ENCODE results near the gene PCBP3. TPM values are rescaled to one million over a fixed set of nuclear protein-coding genes. Genes with fewer than 3 reads are reported as not detected.

The PCBP3 gene
- total RNA-seq, 1 experiment from 2014 or later = not detected

DNA sequence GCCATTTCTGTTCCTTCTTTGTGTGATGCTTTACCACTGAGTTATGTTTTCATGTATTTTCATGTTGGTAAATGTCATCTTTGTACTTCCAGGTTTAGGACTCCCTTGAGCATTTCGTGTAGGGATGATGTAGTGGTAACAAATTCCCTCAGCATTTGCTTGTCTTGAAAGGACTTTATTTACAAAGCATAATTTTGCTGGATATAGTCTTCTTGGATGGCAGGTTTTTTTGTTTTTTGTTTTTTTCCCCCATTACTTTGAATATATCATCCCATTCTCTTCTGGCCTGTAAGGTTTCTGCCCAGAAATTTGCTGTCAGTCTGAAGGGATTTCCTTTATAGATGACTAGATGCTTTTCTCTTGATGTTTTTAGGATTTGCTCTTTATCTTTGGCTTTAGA is 133.4 kb downstream of the PCBP3 start:
- Histone ChIP-seq H4K20me1 (ENCODE audit: insufficient read depth) (no peaks in the 10 kb centered on the region), H3K4me1 (replicated peaks; ENCODE audit: insufficient read depth) (no peaks in the 10 kb centered on the region), H3K79me2 (ENCODE audit: low read depth) (no peaks in the 10 kb centered on the region), H3F3A (ENCODE audit: insufficient read depth, low read depth) (no peaks in the 10 kb centered on the region), H3K9me3 (ENCODE audit: insufficient read depth, low read depth) (no peaks in the 10 kb centered on the region), H3K4me2 (no peak overlapping the region), H3K4me3 (no peak overlapping the region), H3K27ac (no peak overlapping the region), H3K36me3 (ENCODE audit: low read depth) (no peaks in the 10 kb centered on the region), H3K27me3 (ENCODE audit: insufficient read depth, low read depth) (peaks cover 29% of the 10 kb centered on the region), H2AFZ (no peak overlapping the region), H3K9me2 (ENCODE audit: insufficient read depth) (no peaks in the 10 kb centered on the region)
- DNase-seq = no peak
- ChIA-PET CTCF (no interaction called here), POLR2A (ENCODE audit: unreplicated experiment) (no interaction called here)
- TF ChIP-seq EZH2 (IDR thresholded peaks at IDR 0.05; ENCODE audit: low read depth) (no peak), CTCF (conservative IDR thresholded peaks at IDR 0.05) (no peak)
- BruUV-seq (replicated peaks) = no TSS peak
- intact Hi-C loops (cut with micrococcal nuclease; ENCODE audit: unreplicated experiment) = no loop called here

- CTCF ChIA-PET = no interaction called here
- no peaks in the 10 kb centered on the region for H3K4me1 ChIP-seq (replicated peaks; ENCODE audit: insufficient read depth)
Measured at GRCh38 chr21:45778686-45779085, 135.2 kb downstream of the PCBP3 start.

DNA sequence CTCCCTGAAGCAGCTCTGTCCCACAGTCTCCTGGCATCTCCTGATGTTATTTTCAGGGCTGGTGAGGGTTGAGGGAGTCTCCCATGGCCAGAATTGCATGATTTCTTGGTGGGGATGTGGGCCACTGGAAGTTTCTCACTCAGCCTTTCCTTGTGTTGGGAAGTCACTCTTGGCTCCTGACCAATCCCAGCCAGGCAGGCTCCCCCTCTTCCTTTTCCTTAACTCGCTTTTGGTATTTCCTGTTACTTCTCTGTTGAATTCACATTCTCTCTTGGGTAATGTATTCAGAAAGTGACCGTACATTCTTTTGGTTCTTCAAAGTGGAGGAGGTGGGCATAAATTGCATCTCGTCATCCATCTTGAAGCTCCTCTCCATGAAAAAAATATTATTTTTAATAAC is 135.7 kb downstream of the PCBP3 start:
- POLR2A ChIA-PET (ENCODE audit: unreplicated experiment) = no interaction called here
- Histone ChIP-seq H3K4me1 (replicated peaks; ENCODE audit: insufficient read depth) (no peaks in the 10 kb centered on the region), H4K20me1 (ENCODE audit: insufficient read depth) (no peaks in the 10 kb centered on the region), H3K9me2 (ENCODE audit: insufficient read depth) (no peaks in the 10 kb centered on the region), H2AFZ (no peak overlapping the region), H3K4me2 (no peak overlapping the region), H3K36me3 (ENCODE audit: low read depth) (no peaks in the 10 kb centered on the region), H3K9me3 (ENCODE audit: insufficient read depth, low read depth) (no peaks in the 10 kb centered on the region), H3K79me2 (ENCODE audit: low read depth) (no peaks in the 10 kb centered on the region), H3F3A (ENCODE audit: insufficient read depth, low read depth) (no peaks in the 10 kb centered on the region), H3K27me3 (ENCODE audit: insufficient read depth, low read depth) (peaks cover 33% of the 10 kb centered on the region), H3K27ac (no peak overlapping the region), H3K4me3 (no peak overlapping the region)
- no peak for TF ChIP-seq CTCF (conservative IDR thresholded peaks at IDR 0.05)
- no peak for TF ChIP-seq EZH2 (IDR thresholded peaks at IDR 0.05; ENCODE audit: low read depth)
- CTCF ChIA-PET = no interaction called here
- no TSS peak for BruUV-seq (replicated peaks)
- intact Hi-C loops (cut with micrococcal nuclease; ENCODE audit: unreplicated experiment) = no loop called here
- no peak for DNase-seq

More at GRCh38 chr21:45778686-45779085, 135.2 kb downstream of the PCBP3 start:
- no peak overlapping the region for H3K27ac ChIP-seq
- H3K4me3 ChIP-seq = no peak overlapping the region
- H3K9me3 ChIP-seq (ENCODE audit: insufficient read depth, low read depth) = no peaks in the 10 kb centered on the region
- no peaks in the 10 kb centered on the region for H3F3A ChIP-seq (ENCODE audit: insufficient read depth, low read depth)
- no peak overlapping the region for H2AFZ ChIP-seq
- peaks cover 31% of the 10 kb centered on the region for H3K27me3 ChIP-seq (ENCODE audit: insufficient read depth, low read depth)
- BruUV-seq (replicated peaks) = no TSS peak
- no peaks in the 10 kb centered on the region for H3K36me3 ChIP-seq (ENCODE audit: low read depth)
- H4K20me1 ChIP-seq (ENCODE audit: insufficient read depth) = no peaks in the 10 kb centered on the region
- DNase-seq = no peak
- POLR2A ChIA-PET (ENCODE audit: unreplicated experiment) = interaction anchor here (0.6 kb wide), 1 partner anchor 40 kb away, joined by 3 read pairs; no protein-coding TSS in a partner anchor
- H3K79me2 ChIP-seq (ENCODE audit: low read depth) = no peaks in the 10 kb centered on the region
- H3K9me2 ChIP-seq (ENCODE audit: insufficient read depth) = no peaks in the 10 kb centered on the region
- TF ChIP-seq EZH2 (IDR thresholded peaks at IDR 0.05; ENCODE audit: low read depth) = no peak
- no peak for TF ChIP-seq CTCF (conservative IDR thresholded peaks at IDR 0.05)
- H3K4me2 ChIP-seq = no peak overlapping the region
- intact Hi-C loops (cut with micrococcal nuclease; ENCODE audit: unreplicated experiment) = no loop called here
